Measurements from ENCODE around the gene NMNAT2. TPM values are rescaled to one million over a fixed set of nuclear protein-coding genes. Genes with fewer than 3 reads are reported as not detected.

NMNAT2 gene
- total and polyA plus RNA-seq, 2 donors (not counting 3 experiments of a cell fraction or from before 2014, with no cell fraction given) = 0.28 to 0.38 TPM

GRCh38 chr1:183349201-183349711, 68.9 kb downstream of the NMNAT2 start:
- intact Hi-C loops (cut with micrococcal nuclease) (no loop called here), dilution Hi-C loops (cut with MboI; ENCODE audit: extremely low pct_ligation_motif_present, low sequenced_read_pairs) (no loop called here)
- Histone ChIP-seq H3K9me3 (replicated peaks; ENCODE audit: control insufficient read depth, insufficient read depth, low read length) (no peaks in the 10 kb centered on the region), H3K27ac (ENCODE audit: insufficient read depth, low read depth, low read length) (no peak overlapping the region), H3K9ac (replicated peaks; ENCODE audit: extremely low read depth, insufficient read depth, low read length) (no peak overlapping the region), H3K4me2 (ENCODE audit: insufficient read depth, low read length) (no peak overlapping the region), H4K20me1 (replicated peaks; ENCODE audit: control insufficient read depth, extremely low read depth, insufficient read depth, low read length) (no peaks in the 10 kb centered on the region), H3K79me2 (ENCODE audit: control insufficient read depth, insufficient read depth, low read length) (no peaks in the 10 kb centered on the region), H3K4me1 (ENCODE audit: control insufficient read depth, extremely low read depth, insufficient read depth, low read length) (no peaks in the 10 kb centered on the region), H3K27me3 (ENCODE audit: control insufficient read depth in 2 of 2, insufficient read depth in 2 of 2, low read length in 2 of 2) (peaks cover 14 to 17% of the 10 kb centered on the region in 2 experiments), H2AFZ (ENCODE audit: low read depth, low read length) (no peak overlapping the region), H3K36me3 (ENCODE audit: control insufficient read depth in 2 of 2, extremely low read depth in 1 of 2, insufficient read depth in 2 of 2, low read length in 2 of 2) (no peaks in the 10 kb centered on the region), H3K9me1 (replicated peaks; ENCODE audit: control insufficient read depth, extremely low read depth, insufficient read depth, low read length) (no peaks in the 10 kb centered on the region), H3K4me3 (replicated peaks in 1 of 3; ENCODE audit: insufficient read depth in 1 of 3, low read depth in 1 of 3, low read length in 3 of 3) (no peak overlapping the region)
- POLR2A ChIA-PET = no interaction called here
- CTCF ChIA-PET = no interaction called here
- TF ChIP-seq EZH2 (IDR thresholded peaks at IDR 0.05; ENCODE audit: borderline replicate concordance, low read depth, low read length, severe bottlenecking) (no peak), GATA2 (IDR thresholded peaks at IDR 0.05; ENCODE audit: insufficient read depth, insufficient read length, low read depth, low read length) (no peak), CTCF (IDR thresholded peaks at IDR 0.05; ENCODE audit: extremely low read depth in 1 of 2, insufficient read depth in 1 of 2, low read depth in 1 of 2, low read length in 2 of 2) (no peak), MAX (IDR thresholded peaks at IDR 0.05; ENCODE audit: insufficient read depth, insufficient read length) (no peak), MYC (IDR thresholded peaks at IDR 0.05; ENCODE audit: low read depth, low read length) (no peak), POLR2AphosphoS5 (IDR thresholded peaks at IDR 0.05; ENCODE audit: insufficient read depth, low read depth, low read length) (no peak)
- DNase-seq (ENCODE audit: low read depth, low spot score) = no peak
- no TSS peak for BruUV-seq (replicated peaks)
- FAIRE-seq = no peak
